Activated CD8-positive, alpha-beta memory T cell treated with anti-CD3 and anti-CD28 coated beads, Interleukin-2, amount 10 ng/mL, durations not matched to agents 7 days and 5 days (primary cell): ENCODE measurements around the gene RNF187. TPM values are rescaled to one million over a fixed set of nuclear protein-coding genes. Genes with fewer than 3 reads are reported as not detected.
"Not testable (repeated sequence)": the region's sequence is repeated elsewhere in the genome, so short reads cannot be mapped to it uniquely, and the experiment has no call there.

Experiments used
- ATAC-seq: fragments of 150-1000 bp; cut with Tn5 transposase; one replicate; pipeline ENCODE4 v1.10.0; 2021; ENCODE audit warnings: moderate library complexity
- CTCF ChIA-PET: fragments of 350-600 bp; sonication (Branson Sonifier 250); formaldehyde crosslinking; loops from one replicate; lab custom pipeline; 2021; ENCODE audit warnings: antibody characterized with exemption; lab: Charles Lee
- DNase-seq: peaks from one replicate; pipeline ENCODE4 v3.0.0-alpha.2; 2020
- H3K27ac Mint-ChIP-seq: one replicate; pipeline ENCODE4 v1.8.0; 2021; ENCODE audit warnings: mild to moderate bottlenecking, mixed read lengths
- H3K27me3 Mint-ChIP-seq: one replicate; pipeline ENCODE4 v1.8.0; 2021; ENCODE audit warnings: mixed read lengths
- H3K36me3 Mint-ChIP-seq: one replicate; pipeline ENCODE4 v1.8.0; 2021; ENCODE audit warnings: mild to moderate bottlenecking, mixed read lengths
- H3K4me1 Mint-ChIP-seq: one replicate; pipeline ENCODE4 v1.8.0; 2021; ENCODE audit warnings: mixed read lengths
- H3K4me3 Mint-ChIP-seq: one replicate; pipeline ENCODE4 v1.8.0; 2021; ENCODE audit warnings: mild to moderate bottlenecking, moderate library complexity, mixed read lengths
- H3K9me3 Mint-ChIP-seq: one replicate; pipeline ENCODE4 v1.8.0; 2022; ENCODE audit warnings: low read depth, mixed read lengths
- total RNA-seq, 2 experiments: library from RNA; stranded (reverse); gene quantifications; one replicate each; pipeline ENCODE4 v1.2.3, GENCODE V29; 2021

Gene RNF187
- total RNA-seq, 2 experiments from 2014 or later = 145 to 166 TPM

DNA sequence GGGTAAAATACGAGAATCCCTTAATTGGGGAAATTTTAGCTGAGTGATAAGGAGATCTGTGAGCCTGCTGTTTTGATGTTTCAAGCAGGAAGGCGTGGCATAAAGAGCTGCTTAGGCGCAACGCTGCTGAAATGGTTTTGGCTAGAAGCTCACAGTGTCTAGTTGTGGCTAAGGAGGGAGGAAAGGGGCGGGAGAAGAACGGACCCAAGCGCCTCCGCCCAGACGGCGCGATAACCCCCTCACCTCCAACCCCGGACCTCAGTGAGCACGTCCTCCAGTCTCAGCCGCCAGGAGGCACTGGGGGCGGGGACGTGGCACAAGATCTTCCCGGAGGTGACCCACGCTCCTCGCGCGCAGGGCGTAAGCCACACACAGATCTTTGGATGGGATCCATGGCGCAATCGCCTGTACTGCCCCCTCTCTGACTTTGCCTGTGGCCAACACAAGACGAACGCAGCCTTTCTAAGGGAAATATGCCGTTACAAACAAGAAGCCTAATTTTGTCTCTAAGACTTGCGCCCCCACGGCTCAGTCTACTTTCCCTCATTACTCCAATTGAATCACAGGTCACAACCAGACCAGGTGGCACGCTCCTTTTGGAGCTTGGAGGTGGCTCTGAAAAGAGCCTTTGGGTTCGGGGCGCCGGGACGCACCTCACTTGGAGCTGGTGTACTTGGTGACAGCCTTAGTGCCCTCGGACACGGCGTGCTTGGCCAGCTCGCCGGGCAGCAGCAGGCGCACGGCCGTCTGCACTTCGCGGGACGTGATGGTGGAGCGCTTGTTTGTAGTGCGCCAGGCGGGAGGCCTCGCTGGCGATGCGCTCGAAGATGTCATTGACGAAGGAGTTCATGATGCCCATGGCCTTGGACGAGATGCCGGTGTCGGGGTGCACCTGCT, 23.4 kb upstream of the RNF187 start:
- H3K9me3 Mint-ChIP-seq = no peaks in the 10 kb centered on the region
- peak overlapping the region; percentile 96 for H3K27ac Mint-ChIP-seq
- peaks cover 17% of the 10 kb centered on the region for H3K36me3 Mint-ChIP-seq
- CTCF ChIA-PET = interaction anchor here (0.6 to 6.2 kb wide), 10 partner anchors 9 to 900 kb away, joined by 3 to 69 read pairs (median 5); partner anchors contain the start of genes RNF187, TRIM11 and ZNF678
- no peaks in the 10 kb centered on the region for H3K27me3 Mint-ChIP-seq
- DNase-seq (peak; percentile 95), ATAC-seq (peak; percentile 68)
- peaks cover 77% of the 10 kb centered on the region for H3K4me1 Mint-ChIP-seq
- peak overlapping the region; percentile 94 for H3K4me3 Mint-ChIP-seq

DNA sequence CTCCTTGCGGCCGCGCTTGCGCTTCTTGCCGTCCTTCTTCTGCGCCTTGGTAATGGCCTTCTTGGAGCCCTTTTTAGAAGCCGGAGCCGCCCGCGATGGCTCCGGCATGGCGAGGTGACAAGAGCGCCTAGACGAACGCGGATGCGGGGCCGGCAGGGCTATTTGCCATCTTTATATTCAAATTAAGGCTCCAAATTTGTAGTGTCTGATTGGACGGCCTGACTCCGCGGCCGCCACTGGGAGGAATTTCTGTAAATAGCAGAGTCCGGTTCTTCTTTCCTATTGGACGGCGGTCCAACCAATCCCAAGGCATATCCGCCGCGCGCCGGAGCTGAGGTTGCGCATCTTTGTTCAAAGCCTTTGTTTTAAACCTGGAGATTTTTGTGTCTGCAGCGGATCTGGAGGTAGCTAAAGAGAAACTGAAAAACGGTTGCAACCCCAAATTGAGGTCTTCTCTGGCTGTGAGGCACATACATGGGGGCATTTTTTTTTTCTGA, 22.6 kb upstream of the RNF187 start:
- Mint-ChIP-seq H3K9me3 (no peaks in the 10 kb centered on the region), H3K36me3 (peaks cover 15% of the 10 kb centered on the region), H3K27me3 (no peaks in the 10 kb centered on the region), H3K27ac (peak overlapping the region; percentile 96), H3K4me3 (peak overlapping the region; percentile 94), H3K4me1 (peaks cover 74% of the 10 kb centered on the region)
- ATAC-seq = peak; percentile 77
- DNase-seq = peak; percentile 97
- CTCF ChIA-PET = interaction anchor here (0.6 to 6.2 kb wide), 7 partner anchors 8 to 901 kb away, joined by 3 to 69 read pairs (median 26); partner anchors contain the start of genes RNF187, TRIM11 and ZNF678

DNA sequence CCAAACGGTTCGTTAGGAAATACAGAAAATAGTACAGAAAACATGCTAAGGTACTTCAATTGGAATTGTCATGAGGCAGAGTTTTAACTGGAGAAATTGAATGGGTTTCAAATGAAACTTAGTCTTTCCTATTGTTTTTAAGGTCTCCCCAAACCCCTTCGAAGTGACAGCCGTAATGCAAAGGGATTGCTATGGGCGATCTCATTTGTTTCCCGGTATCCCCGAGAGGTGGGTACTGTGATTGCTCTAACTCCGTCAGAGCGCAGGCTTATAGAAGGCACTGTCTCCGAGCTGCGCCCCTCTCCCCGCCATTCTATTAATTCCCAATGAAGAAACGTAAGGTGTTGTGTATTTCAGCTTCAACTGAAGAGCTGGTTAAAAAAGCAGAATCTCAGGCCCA, 22.0 kb upstream of the RNF187 start:
- Mint-ChIP-seq H3K4me1 (peaks cover 73% of the 10 kb centered on the region), H3K27ac (peak overlapping the region; percentile 96), H3K4me3 (peak overlapping the region; percentile 94), H3K9me3 (no peaks in the 10 kb centered on the region), H3K27me3 (peaks cover 4% of the 10 kb centered on the region), H3K36me3 (peaks cover 15% of the 10 kb centered on the region)
- ATAC-seq (no peak), DNase-seq (no peak)
- CTCF ChIA-PET = interaction anchor here (1.0 to 6.2 kb wide), 5 partner anchors 7 to 325 kb away, joined by 3 to 69 read pairs (median 26); partner anchors contain the start of genes GUK1 and RNF187

GRCh38 chr1:228465571-228466146, 21.5 kb upstream of the RNF187 start:
- H3K9me3 Mint-ChIP-seq = no peaks in the 10 kb centered on the region
- peaks cover 4% of the 10 kb centered on the region for H3K27me3 Mint-ChIP-seq
- peak; percentile 88 for DNase-seq
- ATAC-seq = peak; percentile 54
- peaks cover 13% of the 10 kb centered on the region for H3K36me3 Mint-ChIP-seq
- peaks cover 69% of the 10 kb centered on the region for H3K4me1 Mint-ChIP-seq
- CTCF ChIA-PET = interaction anchor here (1.0 to 6.2 kb wide), 6 partner anchors 7 to 325 kb away, joined by 3 to 69 read pairs (median 26); partner anchors contain the start of genes GUK1, IBA57 and RNF187
- peak overlapping the region; percentile 94 for H3K4me3 Mint-ChIP-seq
- H3K27ac Mint-ChIP-seq = peak overlapping the region; percentile 96

GRCh38 chr1:228468188-228468587, 19.0 kb upstream of the RNF187 start:
- H3K27ac Mint-ChIP-seq, H3K9me3 Mint-ChIP-seq, ATAC-seq, H3K27me3 Mint-ChIP-seq, H3K36me3 Mint-ChIP-seq, H3K4me3 Mint-ChIP-seq, DNase-seq: not testable (repeated sequence)
- CTCF ChIA-PET = interaction anchor here (0.6 to 1.7 kb wide), 3 partner anchors 10 to 18 kb away, joined by 3 to 5 read pairs (median 3); partner anchors contain the start of gene RNF187
- H3K4me1 Mint-ChIP-seq = peaks cover 65% of the 10 kb centered on the region

GRCh38 chr1:228469413-228470162, 17.6 kb upstream of the RNF187 start:
- no peak for ATAC-seq
- CTCF ChIA-PET = interaction anchor here (1.2 to 1.9 kb wide), 4 partner anchors 10 to 32 kb away, joined by 3 to 9 read pairs (median 6); no protein-coding TSS in a partner anchor
- no peak for DNase-seq
- Mint-ChIP-seq H3K4me1 (peaks cover 69% of the 10 kb centered on the region), H3K27ac (no peak overlapping the region), H3K4me3 (no peak overlapping the region), H3K9me3 (no peaks in the 10 kb centered on the region), H3K27me3 (peaks cover 4% of the 10 kb centered on the region), H3K36me3 (peaks cover 4% of the 10 kb centered on the region)

- ATAC-seq (no peak), DNase-seq (no peak)
- Mint-ChIP-seq H3K36me3 (peaks cover 4% of the 10 kb centered on the region), H3K4me1 (peaks cover 57% of the 10 kb centered on the region), H3K27ac (no peak overlapping the region), H3K4me3 (no peak overlapping the region), H3K27me3 (peaks cover 4% of the 10 kb centered on the region), H3K9me3 (no peaks in the 10 kb centered on the region)
- CTCF ChIA-PET = interaction anchor here (0.9 to 5.5 kb wide), 13 partner anchors 7 to 97 kb away, joined by 3 to 49 read pairs (median 9); partner anchors contain the start of genes RNF187 and TRIM11
Observed at GRCh38 chr1:228471154-228471761, 15.9 kb upstream of the RNF187 start.

- DNase-seq (peak; percentile 62), ATAC-seq (peak; percentile 87)
- Mint-ChIP-seq H3K27me3 (peaks cover 4% of the 10 kb centered on the region), H3K27ac (peak overlapping the region; percentile 86), H3K4me3 (no peak overlapping the region), H3K9me3 (no peaks in the 10 kb centered on the region), H3K4me1 (peaks cover 54% of the 10 kb centered on the region), H3K36me3 (peaks cover 4% of the 10 kb centered on the region)
- CTCF ChIA-PET = interaction anchor here (0.9 to 5.5 kb wide), 16 partner anchors 8 to 98 kb away, joined by 3 to 49 read pairs (median 8); partner anchors contain the start of genes RNF187 and TRIM11
Observed at GRCh38 chr1:228471762-228472398, 15.3 kb upstream of the RNF187 start.

GRCh38 chr1:228472655-228473054, 14.5 kb upstream of the RNF187 start:
- H3K4me3 Mint-ChIP-seq = peak overlapping the region; percentile 13
- H3K27me3 Mint-ChIP-seq = peaks cover 4% of the 10 kb centered on the region
- H3K27ac Mint-ChIP-seq = peak overlapping the region; percentile 86
- H3K36me3 Mint-ChIP-seq = peaks cover 4% of the 10 kb centered on the region
- ATAC-seq (peak; percentile 72), DNase-seq (no peak)
- CTCF ChIA-PET = interaction anchor here (0.7 to 5.5 kb wide), 15 partner anchors 7 to 69 kb away, joined by 3 to 49 read pairs (median 8); partner anchors contain the start of genes RNF187 and TRIM11
- H3K9me3 Mint-ChIP-seq = no peaks in the 10 kb centered on the region
- H3K4me1 Mint-ChIP-seq = peaks cover 54% of the 10 kb centered on the region

GRCh38 chr1:228474507-228474906, 12.7 kb upstream of the RNF187 start:
- Mint-ChIP-seq H3K4me1 (peaks cover 65% of the 10 kb centered on the region), H3K27ac (no peak overlapping the region), H3K9me3 (no peaks in the 10 kb centered on the region), H3K36me3 (peaks cover 4% of the 10 kb centered on the region), H3K27me3 (peaks cover 4% of the 10 kb centered on the region), H3K4me3 (no peak overlapping the region)
- ATAC-seq (no peak), DNase-seq (no peak)
- CTCF ChIA-PET = interaction anchor here (1.8 to 6.7 kb wide), 4 partner anchors 10 to 26 kb away, joined by 9 to 69 read pairs (median 42); partner anchors contain the start of gene RNF187

- no peaks in the 10 kb centered on the region for H3K27me3 Mint-ChIP-seq
- DNase-seq (no peak), ATAC-seq (no peak)
- no peak overlapping the region for H3K4me3 Mint-ChIP-seq
- H3K9me3 Mint-ChIP-seq = no peaks in the 10 kb centered on the region
- peaks cover 4% of the 10 kb centered on the region for H3K36me3 Mint-ChIP-seq
- peaks cover 78% of the 10 kb centered on the region for H3K4me1 Mint-ChIP-seq
- CTCF ChIA-PET = interaction anchor here (0.9 to 6.7 kb wide), 4 partner anchors 11 to 83 kb away, joined by 3 to 69 read pairs (median 25); partner anchors contain the start of gene RNF187
- H3K27ac Mint-ChIP-seq = no peak overlapping the region
Observed at GRCh38 chr1:228475812-228476211, 11.4 kb upstream of the RNF187 start.
